ENCODE results near the gene SFXN2.
"Not testable (repeated sequence)": the region's sequence is repeated elsewhere in the genome, so short reads cannot be mapped to it uniquely, and the experiment has no call there.

Gene SFXN2

GRCh38 chr10:102753718-102754117 lies 39.3 kb downstream of the SFXN2 start:
- DNase-seq (ENCODE audit: low read depth) = no peak

DNA sequence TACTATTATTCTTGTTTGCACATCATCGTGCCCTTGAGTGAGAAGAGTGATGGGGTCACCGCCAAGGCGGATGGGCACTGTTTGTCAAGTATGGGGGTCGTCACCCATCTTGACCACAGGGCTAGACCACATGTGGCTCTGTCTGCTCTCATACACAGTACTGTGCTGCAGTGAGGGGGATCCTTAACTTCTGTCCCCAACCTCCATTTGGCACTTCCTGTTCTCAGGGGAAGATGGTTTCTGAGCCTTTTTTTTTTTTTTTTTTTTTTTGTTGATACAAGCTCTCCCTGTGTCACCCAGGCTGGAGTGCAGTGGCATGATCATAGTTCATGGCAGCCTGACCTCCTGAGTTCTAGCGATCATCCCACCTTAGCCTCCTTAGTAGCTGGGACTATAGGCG lies 42.9 kb downstream of the SFXN2 start:
- DNase-seq (ENCODE audit: low read depth) = no peak

- DNase-seq (ENCODE audit: low read depth) = no peak
Observed at GRCh38 chr10:102758240-102758932, 44.0 kb downstream of the SFXN2 start.

- not testable (repeated sequence) for DNase-seq (ENCODE audit: low read depth)
Observed at GRCh38 chr10:102758933-102759262, 44.5 kb downstream of the SFXN2 start.

DNA sequence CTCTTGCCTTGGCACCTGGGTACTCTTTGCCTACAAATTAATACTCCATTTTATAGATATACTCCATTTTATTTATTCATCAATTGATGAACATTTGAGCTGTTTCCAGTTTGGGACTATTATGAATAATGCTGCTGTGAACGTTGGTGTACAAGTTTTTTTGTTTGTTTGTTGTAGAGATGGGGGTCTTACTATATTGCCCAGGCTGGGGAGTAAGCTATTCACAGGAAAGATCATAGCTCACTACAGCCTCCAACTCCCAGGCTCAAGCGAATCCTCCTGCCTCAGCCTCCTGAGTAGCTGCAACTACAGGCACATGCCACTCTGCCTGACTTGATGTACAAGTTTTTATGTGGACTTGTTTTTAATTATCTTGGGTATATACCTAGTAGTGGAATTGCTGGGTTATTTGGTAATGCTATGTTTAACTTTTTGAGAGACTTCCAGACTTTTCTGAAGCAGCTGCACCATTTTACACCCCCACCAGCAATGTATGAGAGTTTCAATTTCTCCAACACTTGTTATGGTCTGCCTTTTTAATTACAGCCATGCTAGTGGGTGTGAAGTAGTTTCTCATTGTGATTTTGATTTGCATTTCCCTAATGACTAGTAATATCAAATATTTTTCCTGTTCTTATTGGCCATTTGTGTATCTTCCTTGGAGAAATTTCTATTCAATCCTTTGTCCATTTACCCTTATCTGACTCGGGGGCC lies 45.2 kb downstream of the SFXN2 start:
- DNase-seq (ENCODE audit: low read depth) = no peak

DNA sequence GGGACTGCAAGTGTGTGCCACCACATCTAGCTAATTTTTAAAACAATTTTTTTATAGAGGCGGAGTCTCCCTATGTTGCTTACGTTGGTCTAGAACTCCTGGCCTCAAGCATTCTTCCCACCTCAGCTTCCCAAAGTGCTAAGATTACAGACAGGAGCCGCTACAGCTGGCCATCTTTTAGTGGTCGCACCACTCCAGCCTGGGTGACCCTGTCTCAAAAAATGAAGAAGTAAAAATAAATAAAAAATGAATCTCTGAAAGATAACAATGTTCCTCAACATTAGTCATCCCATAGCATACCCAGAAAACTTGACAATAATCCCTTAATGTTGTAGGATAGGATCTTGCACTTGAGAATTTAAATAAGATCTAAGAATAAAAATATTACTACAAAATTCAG lies 47.5 kb downstream of the SFXN2 start:
- DNase-seq (ENCODE audit: low read depth) = no peak

DNA sequence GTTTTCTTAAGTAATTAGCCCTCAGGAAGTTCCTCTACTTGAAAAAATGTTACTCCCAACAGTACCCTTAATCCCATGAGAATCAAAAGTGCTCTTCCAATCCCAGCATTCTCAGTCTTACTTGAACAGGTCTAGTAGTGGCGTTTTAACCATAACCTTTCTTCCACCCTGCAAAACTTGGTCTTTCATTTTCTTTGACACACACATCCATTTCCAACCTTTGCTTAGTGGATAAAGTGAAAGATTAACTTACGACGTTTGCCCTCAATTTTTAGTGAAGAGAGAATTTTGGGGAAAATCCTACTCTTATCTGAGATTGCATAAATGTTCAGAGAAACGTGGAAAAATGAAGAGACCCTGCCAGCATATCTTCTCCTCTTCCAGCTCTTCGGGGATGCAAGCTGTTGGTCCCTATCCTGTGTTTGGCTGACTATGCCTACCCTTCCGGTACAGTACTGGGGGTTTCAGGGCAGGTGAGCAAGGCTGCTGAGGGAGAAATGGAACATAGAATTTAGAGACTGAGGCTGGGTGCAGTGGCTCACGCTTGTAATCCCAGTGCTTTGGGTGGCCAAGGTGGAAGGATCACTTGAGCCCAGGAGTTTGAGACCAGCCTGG lies 48.1 kb downstream of the SFXN2 start:
- no peak for DNase-seq (ENCODE audit: low read depth)

DNA sequence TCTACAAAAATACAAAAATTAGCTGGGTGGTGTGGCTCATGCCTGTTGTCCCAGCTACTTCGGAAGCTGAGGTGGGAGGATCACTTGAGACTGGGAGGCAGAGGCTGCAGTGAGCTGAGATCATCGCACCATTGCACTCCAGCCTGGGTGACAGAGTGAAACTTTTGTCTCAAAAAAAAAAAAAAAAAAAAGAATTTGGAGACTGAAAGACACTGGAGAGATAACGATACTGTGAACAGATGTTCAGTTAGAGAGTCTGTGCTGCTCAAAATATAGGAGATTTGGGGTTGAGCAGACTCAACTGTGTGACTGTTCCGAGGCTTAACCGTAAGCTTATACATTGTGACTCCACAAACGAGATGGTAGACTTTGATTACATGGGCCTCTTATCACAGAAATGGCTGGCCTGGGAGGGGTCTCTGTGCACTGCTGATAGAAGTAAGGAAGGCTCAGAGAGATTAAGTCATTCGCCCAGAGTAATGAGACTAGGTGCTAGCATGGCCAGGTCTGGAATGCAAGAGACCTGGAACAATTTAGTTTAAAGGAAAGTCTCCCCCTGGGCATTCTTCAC lies 48.7 kb downstream of the SFXN2 start:
- no peak for DNase-seq (ENCODE audit: low read depth)

- DNase-seq (ENCODE audit: low read depth) = peak; percentile 65
Observed at GRCh38 chr10:102764470-102765161, 50.2 kb downstream of the SFXN2 start.

DNA sequence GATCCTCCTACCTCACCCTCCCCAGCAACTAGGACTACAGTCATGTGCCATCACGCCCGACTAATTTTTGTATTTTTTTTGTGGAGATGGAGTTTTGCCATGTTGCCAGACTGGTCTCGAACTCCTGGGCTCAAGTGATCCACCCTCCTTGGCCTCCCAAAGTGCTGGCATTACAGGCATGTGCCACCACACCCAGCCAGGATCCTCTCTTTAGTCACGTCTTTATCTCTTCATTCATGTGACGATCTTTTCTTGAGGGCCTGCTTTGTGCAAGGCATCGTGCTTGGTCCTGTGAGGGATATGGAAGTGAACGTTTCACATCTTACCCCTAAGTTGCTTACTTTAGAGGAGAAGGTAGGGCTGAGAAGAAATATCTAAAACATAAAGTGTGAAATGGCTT lies 50.9 kb downstream of the SFXN2 start:
- no peak for DNase-seq (ENCODE audit: low read depth)

DNA sequence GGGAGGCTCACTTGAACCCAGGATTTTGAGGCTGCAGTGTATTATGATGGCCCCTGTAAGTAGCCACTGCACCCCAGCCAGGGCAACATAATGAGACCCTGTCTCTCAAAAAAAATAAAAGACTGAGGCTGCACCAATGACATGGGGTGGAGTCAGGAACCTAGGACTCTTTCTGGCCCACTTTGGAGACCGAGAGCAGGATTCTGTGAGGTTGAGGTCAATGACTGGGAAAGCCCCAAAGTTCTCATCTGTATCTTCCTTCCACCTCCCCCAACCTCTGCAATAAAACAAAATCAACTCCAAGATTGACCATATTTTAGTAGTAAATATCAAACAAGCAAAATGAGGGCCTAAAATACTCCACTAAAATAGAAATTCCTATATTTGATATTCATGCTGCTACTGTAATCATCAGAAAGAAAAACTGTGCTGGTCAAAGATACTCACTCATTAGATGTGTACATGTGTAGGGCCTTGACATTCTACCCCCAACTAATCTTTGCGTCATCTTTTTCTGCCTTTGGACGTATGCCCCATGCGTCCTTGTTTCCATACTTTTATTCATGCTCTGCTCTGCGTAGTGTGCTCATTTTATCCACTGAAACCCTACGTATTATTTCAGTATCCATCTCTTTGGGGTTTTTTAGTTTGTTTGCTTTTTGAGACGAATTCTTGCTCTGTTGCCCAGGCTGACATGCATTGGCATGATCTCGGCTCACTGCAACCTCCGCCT lies 53.2 kb downstream of the SFXN2 start:
- DNase-seq (ENCODE audit: low read depth) = no peak

GRCh38 chr10:102769375-102770107 lies 55.1 kb downstream of the SFXN2 start:
- DNase-seq (ENCODE audit: low read depth) = no peak

GRCh38 chr10:102770108-102770482 lies 55.7 kb downstream of the SFXN2 start:
- no peak for DNase-seq (ENCODE audit: low read depth)

- peak; percentile 81 for DNase-seq (ENCODE audit: low read depth)
Observed at GRCh38 chr10:102770792-102771191, 56.4 kb downstream of the SFXN2 start.

DNA sequence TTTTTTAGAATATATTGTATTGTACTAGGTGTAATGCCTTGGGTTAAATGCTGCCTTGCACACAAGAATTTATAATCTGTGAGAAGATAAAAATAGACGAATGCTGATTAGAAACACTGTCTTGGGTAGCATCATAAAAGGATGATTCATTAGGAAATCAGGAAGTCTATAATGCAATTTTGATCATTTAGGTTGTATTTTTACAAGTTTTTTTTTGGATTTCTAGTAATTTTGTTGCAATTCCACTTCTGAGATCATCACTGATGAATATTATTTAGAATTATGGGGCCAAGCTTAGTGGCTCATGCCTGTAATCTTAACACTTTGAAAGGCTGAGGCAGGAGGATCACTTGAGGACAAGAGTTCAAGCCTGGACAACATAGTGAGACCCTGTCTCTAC lies 58.9 kb downstream of the SFXN2 start:
- DNase-seq (ENCODE audit: low read depth) = peak; percentile 45

DNA sequence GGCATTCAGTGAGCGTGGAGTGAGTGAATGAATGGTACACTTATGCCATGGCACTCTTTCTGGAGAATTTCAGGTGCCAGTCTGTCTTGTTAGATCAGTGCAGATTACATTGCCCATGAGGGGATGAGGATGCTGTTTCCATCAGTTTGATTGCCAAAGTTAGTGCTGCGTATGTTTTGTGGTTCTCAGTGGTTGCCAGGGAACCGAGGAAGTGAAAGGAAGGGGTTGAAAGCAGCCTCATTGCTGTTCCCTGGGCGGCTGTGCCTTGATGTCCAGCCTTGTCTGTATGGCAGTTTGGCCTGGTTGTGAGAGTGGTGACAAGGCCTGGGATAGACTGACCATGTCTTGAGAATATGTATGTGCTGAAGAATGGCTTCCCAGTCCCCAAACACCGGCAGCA lies 59.5 kb downstream of the SFXN2 start:
- peak; percentile 43 for DNase-seq (ENCODE audit: low read depth)

DNA sequence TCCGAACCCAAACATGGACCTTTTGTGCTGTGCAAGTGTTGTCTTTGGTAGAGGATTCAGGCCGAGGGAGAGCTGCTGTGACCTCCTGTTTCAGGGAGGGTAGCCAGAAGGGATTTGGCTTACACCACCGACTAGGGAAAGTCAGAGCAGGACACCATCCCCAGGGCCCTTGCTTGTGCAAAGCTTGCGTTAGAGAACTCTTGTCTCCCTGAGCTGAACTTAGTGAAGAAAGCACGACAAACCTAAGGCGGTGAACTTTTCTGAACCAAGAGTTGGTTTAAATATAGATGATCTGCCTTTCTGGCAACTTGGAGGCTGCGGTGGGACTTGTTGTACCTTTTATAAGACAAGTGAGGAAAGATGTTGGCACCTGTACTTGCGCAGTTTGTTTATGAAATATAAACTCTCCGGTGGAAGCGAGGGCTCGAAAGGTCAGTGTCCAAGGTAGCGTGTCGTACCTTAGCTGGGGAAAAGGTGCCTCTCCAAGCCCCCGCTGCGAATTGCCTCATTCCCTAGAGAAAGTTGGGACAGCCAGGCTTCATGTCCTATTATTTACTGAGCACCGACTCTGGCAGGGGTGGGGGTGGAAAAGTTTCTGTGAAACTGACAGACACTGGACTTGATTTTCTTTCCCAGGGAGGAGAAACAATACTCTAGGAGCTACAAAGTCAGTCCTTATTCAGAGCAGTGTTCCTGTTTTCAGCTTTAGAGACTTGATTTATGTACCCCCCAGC lies 60.9 kb downstream of the SFXN2 start:
- peak; percentile 58 for DNase-seq (ENCODE audit: low read depth)

GRCh38 chr10:102775935-102776669 lies 61.7 kb downstream of the SFXN2 start:
- peak; percentile 95 for DNase-seq (ENCODE audit: low read depth)

- peak; percentile 100 for DNase-seq (ENCODE audit: low read depth)
Observed at GRCh38 chr10:102776779-102777456, 62.5 kb downstream of the SFXN2 start.

Data from iris pigment epithelial cell (primary cell).